Right lobe of liver (tissue), 4 donors: ENCODE results near the gene OPCML.

Experiments used
- POLR2A ChIP-seq: fragments of 450-650 bp; IDR thresholded peaks from one replicate; pipeline ENCODE4 v1.6.1; 2017; ENCODE audit warnings: antibody characterized with exemption, mild to moderate bottlenecking
- TF ChIP-seq, protein P1 (sequence below), 4 donors: fragments of 200-600 bp in 3 of 4; fragments of 450-650 bp in 1 of 4; IDR thresholded peaks; one replicate each; pipeline versions ENCODE4 v1.5.1 to v1.8.0; 2016 to 2022; ENCODE audit warnings: antibody characterized with exemption in 4 of 4, mild to moderate bottlenecking in 2 of 4
- donor health status: DM: no; HTN: no; CAD: no.
- donor health status: DM: no; HTN: no; CAD: no.
- donor health status: DM: no; HTN: yes; CAD: no.

DNA sequence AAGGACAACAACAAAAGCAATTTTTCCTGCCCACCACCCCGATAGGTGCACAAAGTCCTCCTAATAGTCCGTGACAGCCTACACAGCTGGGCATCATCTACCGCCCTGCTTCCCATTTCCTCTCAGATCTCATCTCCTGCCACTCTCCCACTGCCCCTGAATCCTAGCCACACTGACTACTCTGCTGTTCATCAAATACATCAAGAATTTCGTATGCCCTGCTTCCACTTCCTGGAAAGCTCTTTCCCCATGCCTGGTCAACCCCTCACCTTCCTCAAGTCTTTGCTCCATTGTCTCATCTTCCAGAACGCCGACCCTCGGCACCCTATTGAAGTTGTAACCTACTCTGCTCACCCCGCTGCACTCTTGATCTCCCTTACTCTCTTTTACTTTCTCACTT lies 320.1 kb downstream of the OPCML start:
- TF ChIP-seq, protein P1, sequence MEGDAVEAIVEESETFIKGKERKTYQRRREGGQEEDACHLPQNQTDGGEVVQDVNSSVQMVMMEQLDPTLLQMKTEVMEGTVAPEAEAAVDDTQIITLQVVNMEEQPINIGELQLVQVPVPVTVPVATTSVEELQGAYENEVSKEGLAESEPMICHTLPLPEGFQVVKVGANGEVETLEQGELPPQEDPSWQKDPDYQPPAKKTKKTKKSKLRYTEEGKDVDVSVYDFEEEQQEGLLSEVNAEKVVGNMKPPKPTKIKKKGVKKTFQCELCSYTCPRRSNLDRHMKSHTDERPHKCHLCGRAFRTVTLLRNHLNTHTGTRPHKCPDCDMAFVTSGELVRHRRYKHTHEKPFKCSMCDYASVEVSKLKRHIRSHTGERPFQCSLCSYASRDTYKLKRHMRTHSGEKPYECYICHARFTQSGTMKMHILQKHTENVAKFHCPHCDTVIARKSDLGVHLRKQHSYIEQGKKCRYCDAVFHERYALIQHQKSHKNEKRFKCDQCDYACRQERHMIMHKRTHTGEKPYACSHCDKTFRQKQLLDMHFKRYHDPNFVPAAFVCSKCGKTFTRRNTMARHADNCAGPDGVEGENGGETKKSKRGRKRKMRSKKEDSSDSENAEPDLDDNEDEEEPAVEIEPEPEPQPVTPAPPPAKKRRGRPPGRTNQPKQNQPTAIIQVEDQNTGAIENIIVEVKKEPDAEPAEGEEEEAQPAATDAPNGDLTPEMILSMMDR (IDR thresholded peaks at IDR 0.05) = no peak
- no peak for TF ChIP-seq POLR2A
